Aorta (tissue), 5 donors: ENCODE results near the gene SLC4A11. TPM values are rescaled to one million over a fixed set of nuclear protein-coding genes. Genes with fewer than 3 reads are reported as not detected.
A peak's percentile ranks its signal among the peaks of the same experiment; 100 is the strongest.

Experiments
- ATAC-seq: fragments of 200-7000 bp; cut with Tn5 transposase; one replicate; pipeline ENCODE4 v1.9.1; 2022; ENCODE audit warnings: moderate library complexity; ENCODE audit not compliant: low FRiP score
- DNase-seq, 2 donors: peaks; one replicate each; pipeline ENCODE4 v3.0.0-alpha.2; 2020
- H3K27ac ChIP-seq, 2 donors: one replicate each; pipeline ENCODE4 v1.5.1; 2013; ENCODE audit warnings: low read length in 2 of 2, mild to moderate bottlenecking in 2 of 2, moderate library complexity in 2 of 2, control low read depth in 1 of 2, inconsistent platforms in 1 of 2, low read depth in 1 of 2
- H3K27me3 ChIP-seq, 2 donors: one replicate each; pipeline ENCODE4 v1.6.1; 2013; ENCODE audit warnings: control low read depth in 1 of 2, low read length in 1 of 2, mild to moderate bottlenecking in 1 of 2, moderate library complexity in 1 of 2; ENCODE audit not compliant: insufficient read depth in 2 of 2, control insufficient read depth in 1 of 2
- H3K36me3 ChIP-seq, 2 donors: one replicate each; pipeline ENCODE4 v1.6.1; 2013; ENCODE audit warnings: control low read depth in 1 of 2, low read length in 1 of 2, mild to moderate bottlenecking in 1 of 2; ENCODE audit not compliant: insufficient read depth in 2 of 2, control insufficient read depth in 1 of 2
- H3K4me1 ChIP-seq, 2 donors: one replicate each; pipeline ENCODE4 v1.6.1; 2013; ENCODE audit warnings: low read length in 2 of 2, control low read depth in 1 of 2, mild to moderate bottlenecking in 1 of 2, moderate library complexity in 1 of 2; ENCODE audit not compliant: insufficient read depth in 2 of 2, control insufficient read depth in 1 of 2
- H3K4me3 ChIP-seq, 2 donors: one replicate each; pipeline ENCODE4 v1.5.1; 2013; ENCODE audit warnings: low read length in 2 of 2, control low read depth in 1 of 2, mild to moderate bottlenecking in 1 of 2
- H3K9me3 ChIP-seq: one replicate; pipeline ENCODE4 v1.6.1; 2013; ENCODE audit warnings: mild to moderate bottlenecking, low read length; ENCODE audit not compliant: control insufficient read depth
- WGBS, 2 donors: extraction: QIAGEN DNeasy Blood & Tissue Kit; methylation state at CpG; one replicate each; pipeline ENCODE4 v1.1.7; 2013; 5-methylcytosine and 5-hydroxymethylcytosine counted together
- intact Hi-C, 2 donors: fragments of 100-400 bp; cut with DNase I; formaldehyde crosslinking; loops; one replicate each; pipeline versions ENCODE4 v1.14.2 to v1.15.0; 2022
- polyA plus RNA-seq, 2 donors: library from polyadenylated mRNA; stranded (reverse); fragments of 200-250 nt; gene quantifications; one replicate each; pipeline ENCODE4 v1.2.3, GENCODE V29; 2013
- total RNA-seq, 2 donors: library from RNA; stranded (reverse); fragmentation: NEBNext Ultra II Directional; extraction: Animal tissue kit (Norgen Biotek cat#: 25700); gene quantifications; one replicate each; pipeline ENCODE4 v1.2.1, GENCODE V29; 2021
- donor health status: healthy with polysubstance abuse.
- donor health status: Bipolar disorder and iron deficiency.
- donor health status: DM: no; HTN: no; CAD: no.
- donor health status: DM: no; HTN: no; CAD: no.
- donor health status: DM: yes; HTN: yes; CAD: no.

Gene SLC4A11
- total and polyA plus RNA-seq, 4 donors = 0.23 to 0.63 (median 0.29) TPM; not detected in 1

GRCh38 chr20:3203315-3204123 lies 35.5 kb downstream of the SLC4A11 start:
- Histone ChIP-seq H3K4me3 (peak overlapping the region; percentile 59 to 75), H3K4me1 (no peaks in the 10 kb centered on the region), H3K36me3 (peaks cover 0 to 4% of the 10 kb centered on the region in 2 donors), H3K27me3 (no peaks in the 10 kb centered on the region), H3K9me3 (no peaks in the 10 kb centered on the region), H3K27ac (no peak overlapping the region)
- intact Hi-C loops = loop anchor here in 1 of 2 donors (10.0 kb wide), 1 partner anchor 159 kb away; the partner anchor contains the start of genes GNRH2 and MRPS26
- 10 to 13% methylated on average over 31 of the region's 31 CpGs for WGBS, 2 donors
- DNase-seq (no peak), ATAC-seq (peak; percentile 31)

DNA sequence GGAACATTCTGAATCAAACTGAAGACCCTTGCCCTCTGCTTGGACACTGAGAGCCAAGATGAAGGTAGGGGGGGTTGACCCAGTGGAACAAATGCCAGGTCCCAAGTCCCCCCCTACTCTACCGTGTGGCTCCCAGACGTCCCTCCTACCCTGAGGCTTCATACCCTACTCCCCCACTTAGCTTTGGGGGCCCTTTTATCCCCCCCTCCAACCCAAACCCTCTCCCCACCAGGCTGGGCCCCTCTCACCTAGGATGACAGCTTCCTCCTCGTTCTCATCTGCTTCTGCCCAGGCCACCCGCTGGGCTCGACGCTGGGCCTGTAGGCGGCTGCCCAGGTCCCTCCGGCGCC lies 36.0 kb downstream of the SLC4A11 start:
- H3K36me3 ChIP-seq = peaks cover 0 to 4% of the 10 kb centered on the region in 2 donors
- ATAC-seq (no peak), DNase-seq (no peak)
- H3K9me3 ChIP-seq = no peaks in the 10 kb centered on the region
- no peak overlapping the region for H3K27ac ChIP-seq
- WGBS, 2 donors = 54 to 58% methylated on average over 9 of the region's 9 CpGs
- intact Hi-C loops = loop anchor here in 1 of 2 donors (10.0 kb wide), 1 partner anchor 158 kb away; the partner anchor contains the start of genes GNRH2 and MRPS26
- H3K27me3 ChIP-seq = no peaks in the 10 kb centered on the region
- H3K4me1 ChIP-seq = no peaks in the 10 kb centered on the region
- H3K4me3 ChIP-seq = peak overlapping the region in 1 of 2 donors; percentile 75

- intact Hi-C loops = loop anchor here in 1 of 2 donors (10.0 kb wide), 1 partner anchor 155 kb away; the partner anchor contains the start of genes GNRH2 and MRPS26
- no peak for ATAC-seq
- 90 to 92% methylated on average over 27 of the region's 27 CpGs for WGBS, 2 donors
- DNase-seq = no peak
- H3K9me3 ChIP-seq = no peaks in the 10 kb centered on the region
- no peaks in the 10 kb centered on the region for H3K4me1 ChIP-seq
- no peak overlapping the region for H3K27ac ChIP-seq
- H3K36me3 ChIP-seq = peaks cover 0 to 4% of the 10 kb centered on the region in 2 donors
- no peak overlapping the region for H3K4me3 ChIP-seq
- no peaks in the 10 kb centered on the region for H3K27me3 ChIP-seq
Measured at GRCh38 chr20:3199976-3200755, 38.8 kb downstream of the SLC4A11 start.

DNA sequence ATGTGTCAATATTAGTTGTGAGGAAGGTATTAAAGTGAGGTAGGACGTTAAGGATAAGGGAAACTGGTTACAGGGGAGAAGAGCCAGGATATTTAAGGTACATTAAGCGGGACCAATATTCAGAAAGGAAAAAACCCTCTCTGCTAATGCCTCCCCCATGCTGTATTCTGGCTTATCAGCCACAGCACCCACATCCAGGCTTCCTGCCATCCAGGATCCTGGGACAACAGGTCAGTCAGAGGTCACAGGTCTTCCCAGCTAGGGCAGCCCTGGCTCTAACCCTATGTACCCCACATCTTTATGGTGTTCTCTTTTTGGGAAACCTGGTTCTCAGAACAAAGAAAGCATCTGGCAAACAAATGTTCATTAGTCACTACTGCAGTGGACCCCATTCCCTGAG lies 39.8 kb downstream of the SLC4A11 start:
- no peak for DNase-seq
- no peak overlapping the region for H3K4me3 ChIP-seq
- H3K27ac ChIP-seq = no peak overlapping the region
- no peaks in the 10 kb centered on the region for H3K9me3 ChIP-seq
- peaks cover 0 to 4% of the 10 kb centered on the region in 2 donors for H3K36me3 ChIP-seq
- no peak for ATAC-seq
- no peaks in the 10 kb centered on the region for H3K27me3 ChIP-seq
- intact Hi-C loops = no loop called here
- 50 to 74% methylated on average over 2 of the region's 2 CpGs for WGBS, 2 donors
- no peaks in the 10 kb centered on the region for H3K4me1 ChIP-seq

GRCh38 chr20:3195590-3196237 lies 43.3 kb downstream of the SLC4A11 start:
- whole genome bisulfite sequencing, 2 donors = 87 to 90% methylated on average over 7 of the region's 7 CpGs
- no peak overlapping the region for H3K27ac ChIP-seq

DNA sequence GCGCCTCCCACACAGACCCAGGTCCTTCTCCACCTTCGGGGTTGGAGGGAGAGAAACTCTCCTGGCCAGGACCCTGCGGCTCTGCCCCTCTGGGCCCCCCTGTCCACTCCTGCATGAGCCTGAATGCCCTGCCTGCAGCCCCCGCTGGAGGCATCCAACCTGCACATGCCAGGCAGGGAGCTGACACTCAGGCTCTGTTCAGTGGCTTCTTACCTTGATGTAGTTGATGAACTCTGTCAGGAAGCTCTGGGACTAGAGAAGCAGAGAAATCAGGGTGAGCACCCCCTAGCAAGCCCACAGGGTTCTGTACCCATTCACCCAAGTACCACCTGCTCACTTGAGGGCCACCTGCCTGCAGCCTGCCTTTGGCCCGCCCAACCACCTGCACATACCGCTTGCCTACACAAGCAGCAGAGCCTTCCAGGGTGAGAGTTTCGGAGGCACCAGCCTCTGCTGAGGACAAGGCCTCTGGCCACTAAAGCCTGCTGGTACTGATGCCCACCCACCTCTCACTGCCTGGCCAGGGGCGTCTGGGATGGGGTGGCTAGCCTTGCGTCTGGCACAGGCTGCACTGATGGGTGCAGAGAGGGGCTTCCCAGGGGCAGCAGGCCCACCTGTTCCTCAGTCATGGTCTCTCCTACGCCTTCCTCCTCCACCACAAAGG lies 44.2 kb downstream of the SLC4A11 start:
- peaks cover 0 to 7% of the 10 kb centered on the region in 2 donors for H3K36me3 ChIP-seq
- ATAC-seq (no peak), DNase-seq (no peak)
- no peaks in the 10 kb centered on the region for H3K27me3 ChIP-seq
- no peak overlapping the region for H3K4me3 ChIP-seq
- H3K9me3 ChIP-seq = no peaks in the 10 kb centered on the region
- H3K27ac ChIP-seq = no peak overlapping the region
- no peaks in the 10 kb centered on the region for H3K4me1 ChIP-seq
- intact Hi-C loops = no loop called here
- WGBS, 2 donors = 95% methylated on average over 10 of the region's 10 CpGs

More at GRCh38 chr20:3195590-3196237, 43.3 kb downstream of the SLC4A11 start:
- peaks cover 0 to 8% of the 10 kb centered on the region in 2 donors for H3K36me3 ChIP-seq
- no peak overlapping the region for H3K4me3 ChIP-seq
- no peaks in the 10 kb centered on the region for H3K4me1 ChIP-seq
- no peak for ATAC-seq
- no peaks in the 10 kb centered on the region for H3K27me3 ChIP-seq
- H3K9me3 ChIP-seq = no peaks in the 10 kb centered on the region
- intact Hi-C loops = no loop called here
- DNase-seq = no peak

GRCh38 chr20:3193806-3194616 lies 45.0 kb downstream of the SLC4A11 start:
- Histone ChIP-seq H3K36me3 (peaks cover 0 to 3% of the 10 kb centered on the region in 2 donors), H3K9me3 (no peaks in the 10 kb centered on the region), H3K4me3 (no peak overlapping the region), H3K4me1 (no peaks in the 10 kb centered on the region), H3K27ac (no peak overlapping the region), H3K27me3 (no peaks in the 10 kb centered on the region)
- intact Hi-C loops = no loop called here
- ATAC-seq (no peak), DNase-seq (no peak)
- WGBS, 2 donors = 91 to 92% methylated on average over 14 of the region's 14 CpGs
